Measurements from ENCODE around the gene NAALADL1.
A peak's percentile ranks its signal among the peaks of the same experiment; 100 is the strongest.

Gene NAALADL1

DNA sequence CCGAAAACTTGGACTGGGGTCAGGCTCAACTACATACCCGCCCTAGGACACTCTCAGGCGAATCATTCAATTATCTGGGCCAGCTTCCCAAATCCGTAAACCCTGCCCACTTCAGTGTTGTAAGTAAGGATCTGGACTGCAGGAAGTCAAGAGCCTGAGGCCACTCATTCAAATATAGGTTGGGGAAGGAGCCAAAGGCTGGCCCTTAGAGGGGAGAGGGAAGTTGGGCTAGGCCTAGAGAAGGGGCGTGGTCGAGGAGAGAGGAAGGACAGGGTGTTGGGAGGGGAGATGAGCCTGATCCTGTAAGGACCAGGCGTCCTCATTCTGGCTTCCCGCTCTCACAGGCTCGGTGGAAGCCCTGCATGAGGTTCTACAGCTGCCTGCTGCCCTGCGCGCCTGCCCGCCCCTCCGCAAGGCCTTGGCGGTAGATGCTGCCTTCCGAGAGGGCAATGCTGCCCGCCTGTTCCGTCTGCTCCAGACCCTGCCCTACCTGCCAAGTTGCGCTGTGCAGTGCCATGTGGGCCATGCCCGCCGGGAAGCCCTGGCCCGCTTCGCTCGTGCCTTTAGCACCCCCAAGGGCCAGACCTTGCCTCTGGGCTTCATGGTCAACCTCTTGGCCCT lies 14.4 kb downstream of the NAALADL1 start:
- peak; percentile 70 for DNase-seq (ENCODE audit: low read depth)
- H3K4me3 ChIP-seq (ENCODE audit: low read depth, low read length): peak overlapping the region; percentile 9
- TF ChIP-seq, protein P1, sequence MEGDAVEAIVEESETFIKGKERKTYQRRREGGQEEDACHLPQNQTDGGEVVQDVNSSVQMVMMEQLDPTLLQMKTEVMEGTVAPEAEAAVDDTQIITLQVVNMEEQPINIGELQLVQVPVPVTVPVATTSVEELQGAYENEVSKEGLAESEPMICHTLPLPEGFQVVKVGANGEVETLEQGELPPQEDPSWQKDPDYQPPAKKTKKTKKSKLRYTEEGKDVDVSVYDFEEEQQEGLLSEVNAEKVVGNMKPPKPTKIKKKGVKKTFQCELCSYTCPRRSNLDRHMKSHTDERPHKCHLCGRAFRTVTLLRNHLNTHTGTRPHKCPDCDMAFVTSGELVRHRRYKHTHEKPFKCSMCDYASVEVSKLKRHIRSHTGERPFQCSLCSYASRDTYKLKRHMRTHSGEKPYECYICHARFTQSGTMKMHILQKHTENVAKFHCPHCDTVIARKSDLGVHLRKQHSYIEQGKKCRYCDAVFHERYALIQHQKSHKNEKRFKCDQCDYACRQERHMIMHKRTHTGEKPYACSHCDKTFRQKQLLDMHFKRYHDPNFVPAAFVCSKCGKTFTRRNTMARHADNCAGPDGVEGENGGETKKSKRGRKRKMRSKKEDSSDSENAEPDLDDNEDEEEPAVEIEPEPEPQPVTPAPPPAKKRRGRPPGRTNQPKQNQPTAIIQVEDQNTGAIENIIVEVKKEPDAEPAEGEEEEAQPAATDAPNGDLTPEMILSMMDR (IDR thresholded peaks at IDR 0.05; ENCODE audit: low read depth, low read length): no peak
- TF ChIP-seq, protein P2, sequence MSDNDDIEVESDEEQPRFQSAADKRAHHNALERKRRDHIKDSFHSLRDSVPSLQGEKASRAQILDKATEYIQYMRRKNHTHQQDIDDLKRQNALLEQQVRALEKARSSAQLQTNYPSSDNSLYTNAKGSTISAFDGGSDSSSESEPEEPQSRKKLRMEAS (IDR thresholded peaks at IDR 0.05; ENCODE audit: low read depth, low read length): no peak
- TF ChIP-seq MYC (IDR thresholded peaks at IDR 0.05; ENCODE audit: low read depth, low read length) (no peak), POLR2A (IDR thresholded peaks at IDR 0.05; ENCODE audit: extremely low read depth, insufficient read length) (no peak)

DNA sequence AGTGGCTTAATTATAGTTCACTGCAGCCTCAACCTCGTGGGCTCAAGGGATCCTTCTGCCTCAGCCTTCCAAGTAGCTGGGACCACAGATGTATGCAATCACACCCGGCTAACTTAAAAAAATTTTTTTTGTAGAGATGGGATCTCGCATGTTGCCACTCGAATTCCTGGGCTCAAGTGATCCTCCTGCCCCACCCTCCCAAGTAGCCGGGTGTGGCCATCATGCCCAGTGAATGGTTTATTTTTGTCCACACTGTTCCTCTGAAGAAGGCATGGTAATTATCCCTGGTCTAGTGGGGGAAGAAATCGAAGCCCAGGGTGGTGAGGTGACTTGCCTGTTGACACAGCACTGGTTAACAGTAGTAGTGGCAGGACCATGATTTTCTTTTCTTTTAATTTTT lies 15.5 kb downstream of the NAALADL1 start:
- peak overlapping the region; percentile 81 for H3K4me3 ChIP-seq (ENCODE audit: low read depth, low read length)
- DNase-seq (ENCODE audit: low read depth): no peak
- no peak for TF ChIP-seq POLR2A (IDR thresholded peaks at IDR 0.05; ENCODE audit: extremely low read depth, insufficient read length)
- TF ChIP-seq, protein P2 (IDR thresholded peaks at IDR 0.05; ENCODE audit: low read depth, low read length): no peak
- TF ChIP-seq, protein P1 (IDR thresholded peaks at IDR 0.05; ENCODE audit: low read depth, low read length): no peak
- no peak for TF ChIP-seq MYC (IDR thresholded peaks at IDR 0.05; ENCODE audit: low read depth, low read length)

DNA sequence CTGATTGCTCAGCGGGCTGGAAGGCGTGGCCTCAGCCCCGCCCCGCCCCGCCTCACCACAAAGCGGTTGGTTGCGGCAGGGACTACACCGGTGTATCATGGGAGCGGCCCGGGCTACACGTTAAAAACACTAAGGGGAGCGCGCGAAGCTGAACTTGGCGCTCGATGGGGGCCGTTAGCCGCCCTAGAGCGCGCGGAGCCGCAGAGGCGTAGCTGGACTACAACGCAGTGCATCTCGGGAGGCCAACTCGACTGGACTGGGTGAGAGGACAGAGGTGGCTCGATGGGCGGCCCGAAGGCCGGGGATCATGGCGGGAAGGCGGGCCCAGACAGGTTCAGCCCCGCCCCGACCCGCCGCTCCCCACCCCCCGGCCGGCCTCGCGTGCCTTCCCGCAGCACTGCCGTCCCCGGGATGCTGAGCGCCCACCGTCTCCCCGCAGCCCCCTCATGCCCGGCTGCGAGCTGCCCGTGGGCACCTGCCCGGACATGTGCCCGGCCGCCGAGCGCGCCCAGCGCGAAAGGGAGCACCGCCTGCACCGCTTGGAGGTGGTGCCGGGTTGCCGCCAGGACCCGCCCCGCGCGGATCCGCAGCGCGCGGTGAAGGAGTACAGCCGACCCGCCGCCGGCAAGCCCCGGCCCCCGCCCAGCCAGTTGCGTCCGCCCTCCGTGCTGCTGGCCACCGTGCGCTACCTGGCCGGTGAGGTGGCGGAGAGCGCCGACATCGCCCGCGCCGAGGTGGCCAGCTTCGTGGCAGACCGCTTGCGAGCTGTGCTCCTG lies 17.3 kb downstream of the NAALADL1 start, which contains the start of gene SAC3D1:
Gene SAC3D1 (plus strand): TSS at position 364 of the 776 bp plus-strand sequence. CDS start 83 bp downstream, at position 447.
- TF ChIP-seq, protein P2 (IDR thresholded peaks at IDR 0.05; ENCODE audit: low read depth, low read length): peak; percentile 67
- TF ChIP-seq POLR2A (IDR thresholded peaks at IDR 0.05; ENCODE audit: extremely low read depth, insufficient read length) (peak; percentile 42), MYC (IDR thresholded peaks at IDR 0.05; ENCODE audit: low read depth, low read length) (peak; percentile 64)
- TF ChIP-seq, protein P1 (IDR thresholded peaks at IDR 0.05; ENCODE audit: low read depth, low read length): no peak
- peak within 1 kb of the TSS; percentile 81 for H3K4me3 ChIP-seq (ENCODE audit: low read depth, low read length)
- peak; percentile 100 for DNase-seq (ENCODE audit: low read depth)

DNA sequence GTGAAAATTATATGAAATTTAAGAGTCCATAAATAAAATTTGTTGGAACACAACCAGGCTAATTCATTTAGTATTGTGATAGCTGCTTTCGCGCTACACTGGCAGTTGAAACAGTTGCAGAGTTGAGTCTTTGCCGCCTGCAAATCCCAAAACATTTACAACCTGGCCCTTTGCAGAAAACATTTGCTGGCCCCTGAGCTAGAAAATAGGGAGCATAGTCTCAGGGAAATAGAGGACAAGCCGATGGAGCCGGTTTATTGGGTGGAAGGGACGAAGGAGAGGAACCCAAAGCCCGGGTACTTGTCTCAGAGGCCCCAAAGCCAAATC lies 17.9 kb downstream of the NAALADL1 start:
- no peak for DNase-seq (ENCODE audit: low read depth)
- TF ChIP-seq MYC (IDR thresholded peaks at IDR 0.05; ENCODE audit: low read depth, low read length): no peak
- peak; percentile 51 for TF ChIP-seq POLR2A (IDR thresholded peaks at IDR 0.05; ENCODE audit: extremely low read depth, insufficient read length)
- TF ChIP-seq, protein P1 (IDR thresholded peaks at IDR 0.05; ENCODE audit: low read depth, low read length): no peak
- TF ChIP-seq, protein P2 (IDR thresholded peaks at IDR 0.05; ENCODE audit: low read depth, low read length): no peak
- peak overlapping the region; percentile 81 for H3K4me3 ChIP-seq (ENCODE audit: low read depth, low read length)

DNA sequence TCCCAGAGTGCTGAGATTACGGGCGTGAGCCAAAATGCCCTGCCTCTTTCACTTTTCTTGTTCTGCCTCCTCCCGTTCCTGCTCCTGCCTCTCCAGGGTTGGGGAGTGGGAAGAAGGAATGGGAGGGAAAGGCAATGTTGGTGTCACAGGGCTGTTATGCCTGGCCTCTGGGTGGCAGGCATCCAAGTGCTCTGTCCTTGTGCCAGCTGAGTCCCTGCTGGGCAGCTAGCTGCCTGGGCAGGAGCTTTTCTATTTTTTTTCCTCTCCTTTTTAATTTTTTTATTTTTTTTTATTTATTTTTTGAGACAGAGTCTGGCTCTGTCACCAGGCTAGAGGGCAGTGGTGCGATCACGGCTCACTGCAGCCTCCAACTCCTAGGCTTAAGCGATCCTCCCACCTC lies 21.4 kb downstream of the NAALADL1 start:
- DNase-seq (ENCODE audit: low read depth): no peak
- TF ChIP-seq, protein P1 (IDR thresholded peaks at IDR 0.05; ENCODE audit: low read depth, low read length): no peak
- TF ChIP-seq POLR2A (IDR thresholded peaks at IDR 0.05; ENCODE audit: extremely low read depth, insufficient read length) (no peak), MYC (IDR thresholded peaks at IDR 0.05; ENCODE audit: low read depth, low read length) (no peak)
- TF ChIP-seq, protein P2 (IDR thresholded peaks at IDR 0.05; ENCODE audit: low read depth, low read length): no peak
- H3K4me3 ChIP-seq (ENCODE audit: low read depth, low read length): no peak overlapping the region

All from NB4 (cell line).